Measurements from ENCODE around the gene RGMA. TPM values are rescaled to one million over a fixed set of nuclear protein-coding genes. Genes with fewer than 3 reads are reported as not detected.
"Not testable (repeated sequence)": the region's sequence is repeated elsewhere in the genome, so short reads cannot be mapped to it uniquely, and the experiment has no call there.

The RGMA gene
- total RNA-seq, 1 donor from 2014 or later, result 8.1 TPM

DNA sequence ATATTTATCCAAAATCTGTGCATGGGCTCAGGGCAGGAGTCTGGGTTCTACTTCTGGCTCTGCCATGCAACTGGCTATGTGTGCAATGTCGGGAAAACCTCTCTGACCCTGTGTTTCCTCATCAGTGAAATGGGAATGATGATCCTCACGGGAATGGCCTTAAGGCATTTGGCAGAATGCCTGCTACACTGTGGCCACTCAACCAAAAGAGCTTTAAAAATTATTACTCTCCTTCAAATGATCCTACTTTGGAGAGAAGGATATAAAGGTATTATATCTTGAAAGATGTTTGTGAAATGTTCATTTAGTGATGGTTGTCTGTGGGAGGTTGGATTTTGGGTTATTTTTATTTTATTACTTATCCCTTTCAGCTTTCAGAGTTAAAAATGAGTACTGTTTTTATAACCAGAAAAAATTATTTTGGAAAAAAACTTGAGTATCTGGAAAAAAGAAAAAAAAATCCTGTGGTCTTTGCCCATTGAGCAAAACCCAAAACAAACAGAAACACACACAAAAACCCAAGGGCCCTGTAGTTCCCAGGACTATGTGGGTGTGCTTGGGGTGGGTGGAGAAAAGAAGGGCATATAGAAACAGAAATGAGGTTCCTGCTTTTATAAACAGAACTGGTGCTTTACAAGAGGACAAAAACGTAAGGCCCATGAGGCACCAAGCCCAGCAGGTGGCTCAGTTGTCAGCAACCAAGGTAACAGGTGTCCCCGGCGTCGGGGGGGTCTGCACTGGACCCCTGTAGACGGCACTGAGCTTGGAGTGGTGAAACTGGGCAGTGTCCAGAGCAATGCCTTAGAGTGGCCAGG, 22.0 kb downstream of the RGMA start:
- no peak for DNase-seq

DNA sequence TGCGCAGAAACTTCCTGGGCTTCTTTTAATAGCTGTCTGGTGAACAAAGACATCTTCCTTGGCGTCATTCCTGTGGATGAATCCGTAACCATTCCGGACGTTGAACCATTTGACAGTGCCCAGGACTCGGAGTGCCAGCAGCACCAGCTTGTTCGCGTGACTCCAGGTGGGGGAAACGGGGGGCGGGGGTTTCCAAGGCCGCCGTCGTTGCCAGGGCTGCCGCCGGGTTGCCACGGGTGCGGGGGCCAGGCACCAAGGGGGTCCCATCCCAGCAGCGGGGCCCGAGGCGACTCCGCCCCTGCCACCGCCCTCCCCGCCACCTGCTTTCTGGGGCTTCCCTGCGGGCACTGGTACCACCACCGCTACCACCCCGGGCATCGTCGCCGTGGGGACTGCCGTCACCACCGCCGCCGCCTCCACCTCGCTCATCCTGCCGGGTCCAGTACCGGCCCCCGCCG, 22.8 kb downstream of the RGMA start:
- DNase-seq, result no peak

DNA sequence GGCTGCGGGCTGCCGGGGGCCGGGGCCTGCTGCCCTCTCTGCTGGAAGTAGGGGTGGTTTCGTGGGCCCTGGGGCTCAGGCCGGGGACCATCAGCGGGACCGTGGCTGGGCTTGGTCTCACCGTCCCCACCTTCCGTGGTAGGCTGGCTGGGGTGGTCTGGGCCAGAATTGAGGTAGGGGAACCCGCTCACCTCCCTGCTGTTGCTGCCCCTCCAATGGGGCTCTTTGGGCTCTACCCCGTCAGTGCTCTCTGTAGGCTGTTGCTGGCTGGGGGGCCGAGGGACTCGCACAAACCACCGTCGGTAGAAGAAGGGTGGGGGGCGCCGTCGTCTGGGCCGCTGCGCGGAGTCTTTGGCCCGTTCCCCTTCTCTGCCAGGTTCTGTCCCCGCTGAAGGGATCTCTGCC, 23.4 kb downstream of the RGMA start:
- no peak for DNase-seq

DNA sequence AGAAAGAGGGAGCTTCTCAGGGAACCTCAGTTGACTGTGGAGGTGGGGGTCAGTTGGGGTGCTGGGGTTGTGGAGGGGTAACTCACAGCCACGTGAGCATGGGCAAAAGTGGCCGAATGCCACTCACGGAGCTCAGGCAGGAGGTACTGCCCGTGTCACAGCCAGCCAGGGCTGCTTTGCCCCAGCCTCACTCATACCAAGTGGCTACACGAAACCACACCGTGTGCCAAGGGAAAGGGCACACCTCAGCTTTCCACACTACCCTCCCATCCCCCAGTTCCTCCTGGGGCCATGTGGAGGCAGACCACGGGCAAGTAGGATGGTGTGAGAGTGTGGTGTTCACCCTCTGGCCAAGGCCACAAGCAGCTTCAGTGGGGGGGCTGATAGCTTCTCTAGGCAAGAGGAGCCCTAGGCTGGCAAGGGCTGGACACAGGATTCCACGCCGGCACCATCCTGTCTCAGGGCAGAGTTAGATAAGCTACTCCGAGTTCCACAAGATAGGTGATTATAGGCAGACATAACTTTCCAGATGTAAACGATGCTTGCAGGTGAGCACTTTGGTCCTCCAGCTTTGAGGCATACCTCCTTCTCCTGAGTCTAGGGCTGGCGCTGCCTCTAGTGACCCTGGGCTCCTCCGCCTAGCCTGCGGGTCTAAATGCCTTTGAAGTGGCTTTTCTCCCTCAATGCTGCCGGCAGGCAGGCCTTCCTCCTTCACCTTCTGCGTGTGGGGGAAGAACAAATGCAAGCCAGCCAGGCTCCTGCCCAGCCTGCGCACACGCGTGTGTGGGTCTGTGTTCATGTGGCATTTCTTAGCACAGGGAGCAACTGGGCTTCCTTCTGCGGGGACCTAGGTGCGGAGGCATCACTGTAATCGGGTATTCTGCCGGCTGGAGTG, 25.0 kb downstream of the RGMA start:
- DNase-seq, result no peak

DNA sequence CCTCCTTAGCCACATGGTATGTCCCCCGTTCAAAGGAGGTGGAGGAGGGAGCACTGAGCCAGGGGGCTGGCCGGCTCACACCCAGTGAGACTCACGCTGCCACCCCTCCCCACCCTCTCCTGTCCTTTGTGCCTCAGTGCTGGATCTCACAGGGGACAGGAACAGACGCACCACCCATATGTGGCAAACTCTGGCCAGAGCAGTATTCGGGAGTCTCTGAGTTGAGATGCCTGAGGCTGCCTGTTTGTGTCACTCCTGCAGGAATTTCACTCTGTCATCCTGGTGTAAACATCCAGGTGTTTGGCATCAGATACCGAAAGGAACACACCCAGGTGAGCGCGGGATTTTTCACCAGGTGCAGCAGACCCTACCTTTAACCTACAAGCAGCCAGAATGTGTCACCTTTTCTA, 25.7 kb downstream of the RGMA start:
- no peak for DNase-seq

DNA sequence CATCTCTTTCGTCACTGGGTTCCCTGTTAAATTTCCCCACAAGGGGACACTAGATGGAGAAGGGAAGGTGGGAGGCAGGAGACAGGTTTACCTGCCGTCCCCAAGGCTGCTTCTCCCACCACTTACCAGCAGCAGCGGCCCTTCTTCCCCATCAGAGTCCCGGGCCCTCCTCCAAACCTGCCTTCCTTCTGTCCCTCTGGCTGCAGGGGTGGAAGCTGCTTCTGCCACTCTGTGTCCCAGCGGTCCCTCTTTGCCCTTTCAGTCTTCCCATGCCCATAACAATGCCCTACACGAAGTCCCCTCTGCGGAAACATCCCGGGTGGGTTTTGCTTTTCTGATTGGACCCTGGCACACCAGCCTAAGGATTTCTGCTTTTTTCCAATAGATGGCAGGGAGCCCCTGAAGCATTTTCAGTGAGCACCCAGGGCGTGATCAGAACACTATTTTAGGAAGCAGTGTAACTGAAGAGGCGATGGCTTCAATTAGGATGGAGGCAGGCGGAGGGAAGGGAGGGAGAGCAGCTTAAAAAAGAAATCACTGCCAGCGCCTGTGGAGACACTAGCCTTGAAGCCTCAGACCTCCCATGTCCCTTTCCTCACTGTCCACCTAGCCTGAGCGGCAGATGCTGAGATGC, 26.3 kb downstream of the RGMA start:
- DNase-seq, result not testable (repeated sequence)

DNA sequence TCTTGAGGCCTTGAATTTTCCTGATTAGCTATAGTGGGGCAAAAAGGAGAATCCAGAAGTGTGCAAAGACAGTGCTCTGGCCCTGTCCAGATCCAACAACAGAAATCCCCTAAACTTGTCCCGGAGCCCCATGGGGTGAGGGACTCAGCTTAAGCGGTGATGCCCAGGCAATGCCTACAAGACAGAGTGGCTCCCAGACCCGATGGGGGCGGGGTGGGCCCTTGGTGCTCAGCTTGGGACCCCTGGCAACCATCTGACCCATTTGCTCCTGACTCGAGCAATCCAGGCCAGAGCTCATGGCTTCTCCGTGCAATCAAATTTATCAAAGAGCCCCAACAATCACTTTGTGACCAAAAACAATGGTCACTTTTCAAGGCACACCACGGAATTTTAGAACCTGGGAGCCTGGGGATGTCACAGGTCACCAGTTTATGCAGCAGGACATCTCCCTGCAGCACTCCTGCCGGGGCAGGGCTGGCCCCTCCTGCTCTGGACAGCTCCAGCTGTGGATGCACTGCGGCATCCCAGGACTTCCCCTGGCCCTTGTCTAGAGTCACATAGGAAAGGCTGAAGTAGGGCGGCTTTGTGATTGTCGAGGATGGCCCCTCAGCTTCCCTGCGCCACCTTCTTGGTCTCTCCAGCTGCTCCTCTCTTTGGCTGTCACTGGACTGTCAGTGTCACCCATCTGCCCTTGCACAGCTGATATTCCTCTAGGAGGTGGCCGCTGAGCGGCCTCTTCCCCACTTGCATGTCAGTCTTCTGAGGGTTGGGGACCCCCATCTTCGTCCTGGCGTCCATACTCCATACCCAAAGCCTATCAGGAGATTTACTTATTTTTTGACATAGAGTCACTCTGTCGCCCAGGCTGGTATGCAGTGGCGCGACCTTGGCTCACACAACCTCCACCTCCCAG, 28.4 kb downstream of the RGMA start:
- DNase-seq, result no peak

DNA sequence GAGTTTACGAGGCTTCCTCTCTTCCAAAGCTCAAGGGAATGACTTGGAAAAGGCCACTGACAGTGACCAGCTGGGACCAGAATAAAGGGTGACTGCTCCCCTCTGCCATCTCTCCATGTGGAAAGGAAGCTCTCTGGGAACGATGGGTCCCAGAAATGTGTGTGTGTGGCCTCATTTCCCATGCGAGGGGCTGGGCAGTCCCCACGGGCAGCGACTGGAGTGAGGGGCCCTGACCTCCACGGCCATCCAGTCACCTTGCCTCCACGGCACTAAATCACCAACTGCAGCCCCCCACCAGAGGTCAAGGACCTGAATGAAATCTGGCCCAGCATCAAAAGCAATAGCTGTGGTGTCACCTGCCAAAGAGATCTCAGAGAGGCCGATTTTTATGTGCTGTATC, 29.6 kb downstream of the RGMA start:
- no peak for DNase-seq

DNA sequence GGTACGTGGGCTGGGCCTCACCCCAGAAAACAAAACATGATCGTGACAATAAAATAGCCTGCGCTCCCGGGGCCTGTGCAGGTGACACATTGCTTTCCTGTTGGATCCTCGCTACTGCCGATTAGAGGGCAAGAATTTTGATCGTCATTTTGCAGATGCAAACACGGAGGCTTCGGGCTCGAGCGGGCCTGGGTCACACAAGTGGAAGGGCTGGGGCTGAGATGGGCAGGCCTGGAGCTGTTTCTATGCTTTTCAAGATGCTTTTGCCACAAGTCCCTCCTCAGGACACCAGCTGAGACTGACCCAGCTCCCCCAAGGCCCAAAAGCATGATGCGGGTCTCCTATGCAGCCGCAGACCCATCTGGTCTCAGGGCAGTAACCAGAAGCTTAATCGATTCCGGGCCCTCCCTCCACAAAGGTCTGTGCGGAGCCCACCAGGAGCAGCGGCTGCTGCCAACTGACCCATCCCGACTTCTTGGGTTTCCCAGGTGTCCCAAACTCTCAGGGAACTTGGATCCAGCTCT, 30.0 kb downstream of the RGMA start:
- DNase-seq, result no peak

DNA sequence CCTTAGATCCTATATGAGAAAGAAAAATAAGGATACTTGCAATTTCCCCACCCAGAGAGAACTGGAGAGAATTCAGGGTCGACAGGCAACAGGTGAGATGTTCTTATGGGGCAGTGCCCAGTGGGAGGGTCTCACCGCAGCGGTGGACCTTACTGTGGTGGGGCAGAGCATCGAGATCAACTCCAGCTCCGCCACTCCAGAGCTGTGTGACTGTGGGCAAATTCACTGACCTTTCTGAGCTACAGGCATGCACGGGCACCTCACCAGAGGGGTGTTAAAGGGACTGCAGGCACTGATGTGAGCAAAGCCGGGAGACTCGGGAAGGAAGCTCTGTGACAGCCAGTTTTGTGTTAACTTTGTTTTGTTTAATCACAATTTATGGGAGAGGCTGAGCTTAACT, 30.9 kb downstream of the RGMA start:
- no peak for DNase-seq

DNA sequence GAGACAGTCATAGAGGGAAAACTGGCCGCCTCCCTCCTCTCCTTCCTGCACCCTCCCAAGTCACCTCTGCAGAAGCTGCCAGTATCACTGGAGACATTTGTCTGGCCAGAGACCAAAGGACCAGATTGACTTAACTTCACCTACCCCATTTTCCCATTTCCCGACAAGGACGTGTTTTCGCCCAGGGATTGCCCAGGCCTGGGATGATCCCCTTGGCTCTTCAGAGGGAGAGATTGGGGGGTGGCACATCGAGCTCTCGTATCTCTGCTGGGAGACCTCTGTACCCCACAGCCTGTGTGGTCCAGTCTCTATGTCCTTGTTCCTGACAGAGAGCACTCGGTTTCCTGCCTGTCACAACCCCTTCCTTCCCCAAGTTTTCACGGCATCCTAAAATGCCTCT, 31.4 kb downstream of the RGMA start:
- DNase-seq, result no peak

DNA sequence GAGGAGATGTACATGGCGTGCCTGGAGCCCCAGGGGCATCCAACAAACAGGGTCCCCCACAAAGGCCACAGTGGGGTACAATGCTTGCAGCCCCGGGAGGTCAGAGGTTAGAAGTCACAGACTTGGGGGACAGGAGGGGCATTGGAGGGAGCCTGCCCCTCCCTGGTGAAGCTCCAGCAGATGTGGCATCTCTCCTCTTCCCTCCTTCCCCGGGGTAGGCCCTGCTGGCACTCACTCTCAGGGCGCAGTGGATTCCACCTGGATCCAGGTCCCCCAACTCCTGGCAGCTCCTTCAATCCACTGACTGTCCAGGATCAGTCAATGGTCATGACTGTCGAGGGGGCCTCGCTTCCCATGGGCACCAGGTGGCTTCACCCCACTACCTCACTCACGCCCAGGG, 32.2 kb downstream of the RGMA start:
- DNase-seq, result no peak

DNA sequence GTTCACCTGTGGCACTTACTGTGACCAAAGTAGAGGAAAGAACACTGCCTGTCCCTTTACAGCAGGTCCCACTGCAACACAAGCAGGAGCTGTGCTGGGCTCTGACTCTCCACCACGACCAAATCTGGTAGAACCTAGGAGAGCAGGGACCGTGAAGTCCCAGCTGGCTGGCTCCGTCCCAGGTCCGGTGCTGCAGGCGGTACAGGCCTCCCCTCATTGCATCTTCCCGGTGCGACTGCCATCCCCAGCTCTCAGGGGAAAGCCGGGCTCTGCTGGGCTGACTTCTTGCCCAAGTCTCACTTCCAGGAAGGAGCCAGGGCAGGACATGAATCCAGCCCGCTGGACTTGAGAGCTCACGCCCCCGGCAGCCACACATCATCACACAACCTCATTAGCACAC, 33.8 kb downstream of the RGMA start:
- no peak for DNase-seq

DNA sequence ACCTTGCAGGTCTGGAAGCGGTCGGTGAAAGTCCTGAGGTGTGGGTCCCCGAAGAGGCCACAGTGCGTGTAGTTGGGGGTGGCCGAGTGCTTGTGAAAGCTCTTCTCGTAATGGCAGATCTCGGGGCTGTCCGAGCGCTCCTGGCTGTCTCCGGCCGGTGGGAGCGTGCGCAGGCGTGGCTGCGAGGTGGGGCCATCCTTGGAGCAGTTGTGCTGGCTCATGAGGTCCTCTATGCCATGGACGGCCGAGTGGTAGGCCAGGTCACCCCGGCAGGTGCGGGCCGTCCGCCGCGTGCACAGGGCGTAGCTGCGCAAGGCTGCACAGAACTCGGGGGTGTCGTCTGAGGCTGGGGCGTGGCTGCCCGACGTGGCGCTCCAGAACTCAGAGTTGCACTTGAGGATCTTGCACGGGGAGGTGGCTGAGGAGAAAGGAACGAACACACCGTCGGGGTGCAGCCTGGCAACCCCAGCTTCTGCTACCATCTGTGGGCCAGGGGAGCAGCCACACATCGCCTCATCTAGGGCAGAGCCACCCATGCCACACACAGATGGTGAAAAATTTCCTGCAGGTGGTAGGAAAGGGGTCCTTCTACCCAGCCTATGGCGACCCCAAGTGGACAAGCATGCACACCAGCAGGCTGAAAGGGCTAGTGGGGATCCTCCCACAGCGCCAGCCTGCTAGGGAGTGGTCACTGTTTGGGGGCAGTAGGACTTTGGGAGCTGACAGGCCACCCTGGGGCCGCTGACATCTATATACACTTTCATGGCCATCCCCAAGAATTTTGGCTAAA, 36.7 kb downstream of the RGMA start:
- no peak for DNase-seq

DNA sequence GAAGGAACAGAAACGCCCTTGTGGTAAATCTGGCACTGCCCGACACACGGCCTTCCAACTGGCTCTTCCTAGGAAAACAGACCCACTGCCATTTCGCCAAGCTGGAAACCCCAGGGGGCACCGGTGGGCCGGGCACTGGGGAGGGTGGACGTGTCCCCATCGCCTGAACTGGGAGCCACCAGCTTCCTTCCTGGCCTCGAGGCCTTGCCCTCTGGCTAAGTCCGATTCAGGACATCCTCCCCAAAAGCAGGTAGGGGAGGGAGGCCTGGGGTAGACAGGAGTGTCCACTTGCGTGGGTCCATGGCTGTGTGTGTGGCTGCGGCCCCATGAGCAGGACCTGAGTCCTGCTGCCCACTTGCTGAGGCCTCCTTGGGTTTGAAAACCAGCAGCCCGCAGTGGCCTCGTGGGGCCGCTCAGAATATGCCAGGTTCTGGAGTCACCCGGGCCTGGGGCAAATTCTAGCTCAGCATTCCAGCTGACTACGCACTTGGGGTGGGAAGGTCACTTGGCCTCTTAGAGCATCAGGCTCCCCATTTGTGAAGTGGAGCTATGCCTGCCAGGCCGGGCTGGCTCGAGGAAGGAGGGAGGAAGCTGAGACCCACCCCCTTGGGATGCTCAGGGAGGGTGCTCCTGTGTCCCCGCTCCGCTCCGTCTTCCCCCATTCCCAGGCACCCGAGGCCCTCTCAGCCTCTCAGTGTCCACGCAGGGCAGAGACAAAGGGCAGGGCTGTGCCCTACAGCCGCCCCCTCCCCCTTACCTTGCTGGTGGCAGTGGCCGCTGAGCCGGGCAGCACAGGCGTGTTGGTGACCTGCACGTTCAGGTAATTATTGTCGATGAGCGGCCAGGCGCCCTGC, 37.5 kb downstream of the RGMA start:
- no peak for DNase-seq

DNA sequence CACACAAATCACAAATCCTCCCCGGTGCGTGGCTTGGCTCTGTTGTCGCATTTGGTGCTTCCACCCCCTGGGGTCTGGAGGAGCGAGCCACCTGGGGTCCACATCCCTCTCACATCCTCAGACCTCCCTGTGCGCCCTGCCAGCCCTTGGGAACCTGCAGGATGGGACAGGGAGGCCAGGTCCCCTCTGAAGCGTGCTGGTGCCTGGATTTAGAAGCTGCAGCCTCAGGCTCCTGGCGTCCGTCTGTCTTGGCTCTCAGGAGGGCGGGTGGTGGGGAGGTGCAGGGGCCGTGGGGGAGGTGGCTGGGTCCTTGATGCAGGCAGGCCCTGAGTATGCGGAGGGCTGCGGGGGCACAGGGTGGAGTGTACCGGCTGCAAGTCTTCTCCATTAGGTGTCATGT, 38.4 kb downstream of the RGMA start:
- DNase-seq, result no peak

DNA sequence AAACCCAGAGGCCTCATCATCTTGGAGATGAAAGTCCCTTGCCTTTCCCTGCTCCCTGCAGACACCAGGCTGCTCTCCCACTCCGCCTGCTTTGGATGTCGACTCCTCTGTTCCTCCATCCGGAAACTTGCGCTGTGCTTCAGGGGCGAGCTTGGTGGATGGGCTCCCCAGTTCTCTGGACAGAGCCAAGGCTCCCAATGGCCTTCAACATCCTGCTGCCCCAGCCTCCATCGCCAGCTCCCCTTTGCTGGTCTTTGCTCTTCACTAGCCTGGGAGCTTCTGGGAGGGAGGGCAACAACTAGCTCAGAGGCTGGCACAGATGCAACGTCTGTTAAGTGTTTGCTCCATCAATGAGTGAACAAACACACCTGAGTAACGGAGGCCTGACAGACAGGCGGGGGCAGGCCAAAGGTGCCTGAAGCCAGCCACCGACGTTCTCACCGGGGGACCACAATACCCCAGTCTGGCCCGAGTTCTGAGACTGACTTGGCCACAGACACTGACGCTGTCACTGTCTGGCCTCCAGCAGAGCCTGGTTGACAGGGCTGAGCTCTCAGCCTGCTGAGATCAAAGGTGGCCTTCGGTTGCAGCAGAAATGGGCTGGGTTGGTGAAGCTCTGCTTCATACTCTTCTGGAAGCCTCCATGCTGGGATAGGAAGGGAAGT, 39.0 kb downstream of the RGMA start:
- DNase-seq, result no peak

DNA sequence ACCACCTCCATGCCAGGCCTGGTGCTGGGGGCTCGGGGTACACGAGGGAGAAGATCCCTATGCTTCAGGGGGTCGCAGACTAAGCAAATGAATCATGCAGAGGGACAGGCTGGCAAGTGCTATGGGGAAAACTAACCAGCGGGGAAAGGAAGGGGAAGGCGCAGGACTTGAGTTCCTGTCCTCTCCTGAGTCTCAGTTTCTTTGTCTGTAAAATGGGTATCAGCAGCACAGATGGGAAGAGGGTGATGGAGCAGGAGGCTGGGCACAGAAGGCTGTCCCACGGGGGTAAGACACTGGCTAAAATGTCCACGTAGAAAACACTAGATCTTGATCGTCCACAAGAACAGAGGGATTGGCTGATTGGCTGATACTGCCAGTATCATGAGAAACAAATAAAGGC, 39.8 kb downstream of the RGMA start:
- DNase-seq, result no peak

DNA sequence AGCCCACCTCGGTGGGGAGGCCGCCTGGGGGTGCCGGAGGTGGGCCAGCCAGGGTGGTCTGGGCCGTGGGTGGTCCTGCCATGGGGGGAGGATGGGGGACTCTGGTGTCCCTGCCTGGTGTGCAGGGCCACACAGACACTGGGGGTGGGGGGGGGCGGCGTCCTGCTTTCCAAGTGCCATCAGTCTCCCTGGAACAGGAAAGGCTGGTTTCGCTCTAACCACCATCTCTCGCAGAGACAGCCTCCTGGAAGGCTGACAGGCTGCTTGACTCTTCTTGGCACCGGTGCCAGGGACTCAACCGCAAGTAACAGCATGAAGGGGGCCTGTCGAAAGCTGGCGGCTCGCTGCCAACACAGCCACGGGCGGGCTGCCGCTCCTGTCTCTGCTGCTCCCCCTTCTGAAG, 40.3 kb downstream of the RGMA start:
- no peak for DNase-seq

DNA sequence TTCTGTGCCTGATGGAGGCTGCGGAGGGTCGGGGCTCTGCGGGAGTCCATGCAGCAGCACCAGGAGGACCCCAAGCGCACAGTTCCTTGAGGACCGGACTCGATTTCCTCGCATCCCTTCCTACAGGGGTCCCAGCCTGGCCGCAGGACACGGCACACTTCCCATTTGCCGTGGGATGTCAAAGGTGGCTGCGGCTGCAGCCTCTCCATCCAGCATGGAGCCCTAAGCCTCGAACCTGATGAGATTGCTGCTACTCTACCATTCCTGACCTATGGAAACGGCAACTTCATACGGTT, 40.6 kb downstream of the RGMA start:
- no peak for DNase-seq

All from occipital lobe (tissue), 2 donors.